Large intestine (tissue), 3 donors: Measurements from ENCODE around the gene FGF3. TPM values are rescaled to one million over a fixed set of nuclear protein-coding genes. Genes with fewer than 3 reads are reported as not detected.

Experiments
- DNase-seq, 2 donors: peaks; one replicate each; pipeline versions ENCODE4 v3.0.0 to v3.0.0-alpha.2; 2013
- H3K27ac ChIP-seq: one replicate; pipeline ENCODE4 v1.5.1; 2013; ENCODE audit warnings: low read length
- H3K27me3 ChIP-seq: 2 replicates; pipeline ENCODE4 v1.6.1; 2013; ENCODE audit warnings: low read length; ENCODE audit not compliant: control insufficient read depth, insufficient read depth
- H3K36me3 ChIP-seq: 2 replicates; pipeline ENCODE4 v1.6.1; 2013; ENCODE audit warnings: low read length; ENCODE audit not compliant: control insufficient read depth, insufficient read depth
- H3K4me1 ChIP-seq: one replicate; pipeline ENCODE4 v1.6.1; 2013; ENCODE audit warnings: low read length; ENCODE audit not compliant: control insufficient read depth, insufficient read depth
- H3K4me3 ChIP-seq: one replicate; pipeline ENCODE4 v1.5.1; 2013; ENCODE audit warnings: low read length
- H3K9me3 ChIP-seq: one replicate; pipeline ENCODE4 v1.6.1; 2013; ENCODE audit warnings: mild to moderate bottlenecking, low read depth, low read length, moderate library complexity; ENCODE audit not compliant: control insufficient read depth
- WGBS: methylation state at CpG from one replicate; pipeline ENCODE4 v1.1.5; 2013; ENCODE audit warnings: low lambda C conversion rate; ENCODE audit not compliant: insufficient coverage; 5-methylcytosine and 5-hydroxymethylcytosine counted together
- polyA plus RNA-seq: library from polyadenylated mRNA; unstranded; fragments of 120-200 nt; gene quantifications from one replicate; pipeline ENCODE4 v1.2.1, GENCODE V29; 2013

The FGF3 gene
- polyA plus RNA-seq, 1 donor: not detected

GRCh38 chr11:69804769-69805508, 14.3 kb downstream of the FGF3 start:
- H3K27ac ChIP-seq: no peak overlapping the region
- peaks cover 2% of the 10 kb centered on the region for H3K9me3 ChIP-seq
- no peaks in the 10 kb centered on the region for H3K4me1 ChIP-seq
- WGBS: no CpG with 5 or more reads among the region's 19 CpGs
- H3K27me3 ChIP-seq: peaks cover 8% of the 10 kb centered on the region
- no peak for DNase-seq
- H3K4me3 ChIP-seq: no peak overlapping the region
- H3K36me3 ChIP-seq: no peaks in the 10 kb centered on the region

- peaks cover 6% of the 10 kb centered on the region for H3K27me3 ChIP-seq
- H3K36me3 ChIP-seq: no peaks in the 10 kb centered on the region
- no peak for DNase-seq
- no peaks in the 10 kb centered on the region for H3K4me1 ChIP-seq
- H3K4me3 ChIP-seq: no peak overlapping the region
- H3K27ac ChIP-seq: no peak overlapping the region
- H3K9me3 ChIP-seq: peaks cover 3% of the 10 kb centered on the region
Measured at GRCh38 chr11:69803604-69804218, 15.5 kb downstream of the FGF3 start.

GRCh38 chr11:69803022-69803421, 16.2 kb downstream of the FGF3 start:
- no CpG with 5 or more reads among the region's 2 CpGs for WGBS
- Histone ChIP-seq H3K9me3 (peaks cover 3% of the 10 kb centered on the region), H3K4me3 (no peak overlapping the region), H3K27ac (no peak overlapping the region), H3K36me3 (no peaks in the 10 kb centered on the region), H3K4me1 (no peaks in the 10 kb centered on the region), H3K27me3 (peaks cover 2% of the 10 kb centered on the region)
- no peak for DNase-seq

GRCh38 chr11:69802590-69802989, 16.6 kb downstream of the FGF3 start:
- no peaks in the 10 kb centered on the region for H3K36me3 ChIP-seq
- no CpG with 5 or more reads among the region's 1 CpG for WGBS
- H3K4me3 ChIP-seq: no peak overlapping the region
- H3K4me1 ChIP-seq: no peaks in the 10 kb centered on the region
- no peaks in the 10 kb centered on the region for H3K27me3 ChIP-seq
- no peak for DNase-seq
- peaks cover 3% of the 10 kb centered on the region for H3K9me3 ChIP-seq
- H3K27ac ChIP-seq: no peak overlapping the region

GRCh38 chr11:69801513-69802335, 17.5 kb downstream of the FGF3 start:
- Histone ChIP-seq H3K9me3 (peaks cover 3% of the 10 kb centered on the region), H3K27me3 (no peaks in the 10 kb centered on the region), H3K27ac (no peak overlapping the region), H3K4me1 (no peaks in the 10 kb centered on the region), H3K36me3 (no peaks in the 10 kb centered on the region), H3K4me3 (no peak overlapping the region)
- DNase-seq: no peak
- WGBS: no CpG with 5 or more reads among the region's 15 CpGs

GRCh38 chr11:69800278-69800677, 18.9 kb downstream of the FGF3 start:
- H3K4me1 ChIP-seq: no peaks in the 10 kb centered on the region
- WGBS: no CpG with 5 or more reads among the region's 5 CpGs
- no peak for DNase-seq
- no peak overlapping the region for H3K4me3 ChIP-seq
- no peaks in the 10 kb centered on the region for H3K27me3 ChIP-seq
- H3K27ac ChIP-seq: no peak overlapping the region
- peaks cover 3% of the 10 kb centered on the region for H3K9me3 ChIP-seq
- no peaks in the 10 kb centered on the region for H3K36me3 ChIP-seq

GRCh38 chr11:69799582-69799981, 19.6 kb downstream of the FGF3 start:
- no CpG with 5 or more reads among the region's 3 CpGs for WGBS
- DNase-seq: no peak
- peaks cover 3% of the 10 kb centered on the region for H3K9me3 ChIP-seq

GRCh38 chr11:69799097-69799496, 20.1 kb downstream of the FGF3 start:
- H3K36me3 ChIP-seq: no peaks in the 10 kb centered on the region
- H3K27me3 ChIP-seq: no peaks in the 10 kb centered on the region
- H3K4me3 ChIP-seq: no peak overlapping the region
- no peak for DNase-seq
- WGBS: no CpG with 5 or more reads among the region's 3 CpGs
- no peaks in the 10 kb centered on the region for H3K4me1 ChIP-seq
- no peak overlapping the region for H3K27ac ChIP-seq
- peaks cover 3% of the 10 kb centered on the region for H3K9me3 ChIP-seq

More at GRCh38 chr11:69799582-69799981, 19.6 kb downstream of the FGF3 start:
- Histone ChIP-seq H3K27ac (no peak overlapping the region), H3K27me3 (no peaks in the 10 kb centered on the region), H3K4me1 (no peaks in the 10 kb centered on the region), H3K4me3 (no peak overlapping the region), H3K36me3 (no peaks in the 10 kb centered on the region)

- Histone ChIP-seq H3K36me3 (no peaks in the 10 kb centered on the region), H3K4me1 (no peaks in the 10 kb centered on the region), H3K9me3 (peaks cover 5% of the 10 kb centered on the region), H3K27ac (no peak overlapping the region), H3K4me3 (no peak overlapping the region), H3K27me3 (no peaks in the 10 kb centered on the region)
- DNase-seq: no peak
- no CpG with 5 or more reads among the region's 14 CpGs for whole genome bisulfite sequencing
Measured at GRCh38 chr11:69797737-69798528, 21.3 kb downstream of the FGF3 start.

GRCh38 chr11:69797156-69797555, 22.1 kb downstream of the FGF3 start:
- no CpG with 5 or more reads among the region's 14 CpGs for WGBS
- no peak for DNase-seq

More at GRCh38 chr11:69797156-69797555, 22.1 kb downstream of the FGF3 start:
- Histone ChIP-seq H3K27me3 (no peaks in the 10 kb centered on the region), H3K27ac (no peak overlapping the region), H3K4me1 (no peaks in the 10 kb centered on the region), H3K4me3 (no peak overlapping the region), H3K9me3 (peaks cover 6% of the 10 kb centered on the region), H3K36me3 (no peaks in the 10 kb centered on the region)
